Kidney (tissue), 14 donors: ENCODE results near the gene SPINK7. TPM values are rescaled to one million over a fixed set of nuclear protein-coding genes. Genes with fewer than 3 reads are reported as not detected.
A peak's percentile ranks its signal among the peaks of the same experiment; 100 is the strongest.

Experiments used
- DNase-seq, 5 donors: peaks; one replicate each; pipeline ENCODE4 v3.0.0-alpha.2; 2013 to 2020
- FAIRE-seq: peaks from 2 replicates; lab custom pipeline; 2012; peaks lifted over from hg19 to GRCh38; lab: Jason Lieb, UNC
- H3K27ac ChIP-seq, 2 donors: one replicate each; pipeline ENCODE4 v1.7.0; 2013; ENCODE audit warnings: low read depth in 2 of 2, low read length in 2 of 2, inconsistent platforms in 1 of 2
- H3K27me3 ChIP-seq: one replicate; pipeline ENCODE4 v1.7.1; 2013; ENCODE audit warnings: low read length, inconsistent platforms; ENCODE audit not compliant: control insufficient read depth, insufficient read depth
- H3K36me3 ChIP-seq, 3 donors: one replicate each; pipeline versions ENCODE4 v1.7.0 to v1.7.1; 2013; ENCODE audit warnings: low read length in 3 of 3, control low read depth in 1 of 3, inconsistent platforms in 1 of 3; ENCODE audit not compliant: insufficient read depth in 3 of 3, control insufficient read depth in 2 of 3
- H3K4me1 ChIP-seq, 3 donors: one replicate each; pipeline versions ENCODE4 v1.7.0 to v1.7.1; 2013; ENCODE audit warnings: low read length in 3 of 3, inconsistent platforms in 1 of 3, low read depth in 1 of 3; ENCODE audit not compliant: control insufficient read depth in 2 of 3, insufficient read depth in 2 of 3
- H3K4me3 ChIP-seq, 3 donors: one replicate each; pipeline versions ENCODE4 v1.7.0 to v1.8.1; 2013; ENCODE audit warnings: low read length in 3 of 3, control low read depth in 1 of 3, inconsistent platforms in 1 of 3
- H3K9ac ChIP-seq, 3 donors: one replicate each; pipeline versions ENCODE4 v1.7.0 to v1.7.1; 2013; ENCODE audit warnings: low read length in 3 of 3, control low read depth in 1 of 3, inconsistent platforms in 1 of 3
- H3K9me3 ChIP-seq, 3 donors: one replicate each; pipeline versions ENCODE4 v1.7.0 to v1.7.1; 2013; ENCODE audit warnings: low read length in 3 of 3, control low read depth in 1 of 3, inconsistent platforms in 1 of 3; ENCODE audit not compliant: control insufficient read depth in 2 of 3, insufficient read depth in 1 of 3
- CTCF ChIP-seq: IDR thresholded peaks from 3 replicates; pipeline ENCODE4 v1.5.1; 2012; ENCODE audit warnings: mild to moderate bottlenecking, moderate library complexity, borderline replicate concordance; ENCODE audit not compliant: insufficient read depth; ENCODE audit errors: extremely low read depth
- intact Hi-C: fragments of 100-400 bp; cut with DNase I; formaldehyde crosslinking; loops from one replicate; pipeline ENCODE4 v1.11.1; 2022
- polyA plus RNA-seq: library from polyadenylated mRNA; stranded (reverse); fragments of 350-450 nt; fragmentation: Illumina TruSeq; extraction: RNeasy Lipid Tissue Mini Kit (QIAGEN cat#74804); gene quantifications from one replicate; pipeline ENCODE4 v1.2.3, GENCODE V29; 2014; ENCODE audit warnings: low read depth, low replicate concordance; ENCODE audit not compliant: insufficient read depth
- total RNA-seq: library from RNA; stranded (reverse); fragmentation: NEBNext Ultra II Directional; extraction: Animal tissue kit (Norgen Biotek cat#: 25700); gene quantifications from one replicate; pipeline ENCODE4 v1.2.1, GENCODE V29; 2021
- donor health status: control.
- donor health status: control.
- donor health status: control.
- donor health status: control.
- donor health status: control.
- donor health status: DM: yes; HTN: yes; CAD: no.
- donor health status: Normal renal cell carcinoma (clear cell type).

The SPINK7 gene
- total and polyA plus RNA-seq, 2 donors from 2014 or later = 1.8 TPM; not detected in 1

DNA sequence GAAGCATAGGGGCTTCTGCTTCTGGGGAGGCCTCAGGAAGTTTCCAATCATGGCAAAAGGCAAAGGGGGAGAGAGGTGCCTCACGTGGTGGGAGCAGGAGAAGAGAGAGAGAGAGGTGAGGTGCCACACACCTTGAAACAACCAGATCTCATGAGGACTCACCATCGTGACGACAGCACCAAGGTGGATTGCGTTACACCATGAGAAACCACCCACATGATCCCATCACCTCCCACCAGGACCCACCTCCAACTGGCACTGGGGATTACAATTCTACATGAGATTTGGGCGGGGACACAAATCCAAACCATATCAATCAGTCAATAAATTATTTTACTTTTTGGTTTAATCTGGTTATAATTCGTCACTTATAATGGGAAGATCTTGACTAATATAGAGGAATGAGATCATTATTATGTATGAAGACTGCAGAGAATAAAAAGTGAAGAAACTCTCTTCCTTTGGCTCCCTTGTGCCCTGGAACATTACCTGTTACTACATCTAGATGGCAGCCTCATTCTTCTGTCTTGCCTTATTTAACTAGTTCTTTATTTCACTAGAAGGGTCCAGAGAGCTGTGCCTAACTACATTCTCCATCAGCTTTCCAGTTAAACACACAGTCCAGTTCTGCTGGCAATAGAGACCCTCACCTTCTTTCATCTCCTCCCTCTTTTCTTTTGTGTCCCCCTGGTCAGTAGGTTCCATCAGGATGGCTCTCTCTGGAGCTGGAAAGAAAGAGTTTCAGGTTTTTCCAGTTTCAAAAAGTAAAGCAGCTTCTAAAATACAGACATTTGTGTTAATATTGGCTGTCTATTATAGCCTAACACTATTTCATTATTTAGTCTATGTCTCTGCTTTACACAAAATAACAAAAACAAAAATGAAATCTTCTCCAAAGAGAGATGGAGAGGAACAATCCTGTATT lies 21.7 kb upstream of the SPINK7 start:
- no peaks in the 10 kb centered on the region for H3K27me3 ChIP-seq
- TF ChIP-seq CTCF = peak; percentile 27
- FAIRE-seq (no peak), DNase-seq (peak in 1 of 5 donors; percentile 15)
- H3K9me3 ChIP-seq = no peaks in the 10 kb centered on the region
- H3K36me3 ChIP-seq = no peaks in the 10 kb centered on the region
- H3K4me1 ChIP-seq = no peaks in the 10 kb centered on the region
- H3K4me3 ChIP-seq = no peak overlapping the region
- intact Hi-C loops = no loop called here
- no peak overlapping the region for H3K27ac ChIP-seq
- H3K9ac ChIP-seq = no peak overlapping the region

GRCh38 chr5:148297731-148298130 lies 14.5 kb upstream of the SPINK7 start:
- Histone ChIP-seq H3K27me3 (no peaks in the 10 kb centered on the region), H3K27ac (no peak overlapping the region), H3K4me3 (no peak overlapping the region), H3K9me3 (no peaks in the 10 kb centered on the region), H3K36me3 (no peaks in the 10 kb centered on the region), H3K4me1 (no peaks in the 10 kb centered on the region), H3K9ac (no peak overlapping the region)
- no peak for FAIRE-seq
- no peak for DNase-seq
- TF ChIP-seq CTCF = no peak
- intact Hi-C loops = no loop called here

DNA sequence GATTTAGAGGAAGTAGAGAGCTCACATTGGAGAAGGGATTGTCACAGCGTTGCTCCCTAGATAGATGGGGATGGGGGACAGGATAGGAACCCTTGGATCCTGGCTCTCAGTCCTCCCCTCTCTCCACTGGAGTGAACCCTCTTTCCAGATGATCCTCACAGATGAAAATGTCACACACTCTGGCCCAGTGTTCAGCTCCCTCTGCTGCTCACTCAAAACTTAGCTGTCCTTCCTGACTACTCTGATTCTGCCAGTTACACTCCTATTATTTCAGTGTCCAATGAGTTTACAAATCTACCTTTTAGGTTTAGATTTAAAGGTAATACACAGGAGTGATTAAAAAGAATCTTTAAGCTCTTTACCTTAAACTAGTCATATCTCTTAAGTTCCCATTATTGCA lies 5.8 kb upstream of the SPINK7 start:
- no peaks in the 10 kb centered on the region for H3K27me3 ChIP-seq
- intact Hi-C loops = no loop called here
- peaks cover 0 to 4% (median 0%) of the 10 kb centered on the region in 3 donors for H3K9me3 ChIP-seq
- no peaks in the 10 kb centered on the region for H3K4me1 ChIP-seq
- DNase-seq (no peak), FAIRE-seq (no peak)
- H3K27ac ChIP-seq = no peak overlapping the region
- no peak for TF ChIP-seq CTCF
- H3K4me3 ChIP-seq = no peak overlapping the region
- H3K9ac ChIP-seq = no peak overlapping the region
- H3K36me3 ChIP-seq = no peaks in the 10 kb centered on the region
